NT2/D1 (cell line): ENCODE measurements around the gene PKNOX2.

ENCODE experiments used
- SUZ12 ChIP-seq: IDR thresholded peaks from 2 replicates; pipeline ENCODE4 v1.6.1; 2011; ENCODE audit not compliant: insufficient read length, insufficient read depth; ENCODE audit errors: extremely low read depth
- YY1 ChIP-seq: IDR thresholded peaks from 2 replicates; pipeline ENCODE4 v1.6.1; 2011; ENCODE audit not compliant: insufficient read length, insufficient read depth

DNA sequence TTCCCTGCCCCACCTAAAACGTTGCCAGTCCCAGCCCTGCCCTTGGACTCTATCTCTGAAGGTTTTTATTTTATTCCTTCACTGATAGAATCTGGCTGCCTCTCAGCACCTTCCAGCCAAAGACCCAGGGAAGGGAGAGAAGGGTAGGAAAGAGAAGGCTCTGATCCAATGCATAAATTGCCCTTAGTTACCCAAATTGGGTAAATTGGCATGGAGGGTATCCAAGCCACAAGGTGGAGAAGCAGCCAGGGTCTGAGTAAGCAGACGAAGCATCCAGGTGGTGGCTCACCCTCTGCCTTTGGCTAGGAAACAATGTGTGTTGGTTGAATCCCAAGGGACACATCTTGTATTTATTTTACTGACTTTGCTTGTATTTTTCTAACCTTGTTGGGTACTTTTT is 242.5 kb downstream of the PKNOX2 start:
- TF ChIP-seq YY1 (no peak), SUZ12 (no peak)
